ENCODE data around the gene GSTK1. TPM values are rescaled to one million over a fixed set of nuclear protein-coding genes. Genes with fewer than 3 reads are reported as not detected.
"Not testable (repeated sequence)": the region's sequence is repeated elsewhere in the genome, so short reads cannot be mapped to it uniquely, and the experiment has no call there.

The GSTK1 gene
- 100 to 1,000 TPM; 254 to 255 TPM for total RNA-seq

- peak within 1 kb of the TSS; percentile 97 for H3K4me3 Mint-ChIP-seq
- peaks cover 53% of the 10 kb centered on the region for H3K4me1 Mint-ChIP-seq (ENCODE audit: low read depth)
- CTCF ChIA-PET: interaction anchor here (0.8 to 16.4 kb wide), 13 partner anchors 8 to 111 kb away, joined by 3 to 224 read pairs (median 5); partner anchors contain the start of gene CASP2
- POLR2A ChIA-PET: interaction anchor here (0.5 to 3.0 kb wide), 22 partner anchors 9 to 879 kb away, joined by 3 to 34 read pairs (median 6); partner anchors contain the start of gene CASP2
- no peaks in the 10 kb centered on the region for H3K9me3 Mint-ChIP-seq (ENCODE audit: insufficient read depth)
- peak within 1 kb of the TSS; percentile 93 for H3K27ac Mint-ChIP-seq
- no peaks in the 10 kb centered on the region for H3K27me3 Mint-ChIP-seq (ENCODE audit: low read depth)
- H3K36me3 Mint-ChIP-seq (ENCODE audit: low read depth): peaks cover 47% of the 10 kb centered on the region
- ATAC-seq (peak; percentile 99), DNase-seq (peak; percentile 84)
Measured at GRCh38 chr7:143263266-143264195, at the start of gene GSTK1. Gene GSTK1 (plus strand): TSS chr7:143263441. CDS start chr7:143263514, 73 bp downstream.

- H3K36me3 Mint-ChIP-seq (ENCODE audit: low read depth); H3K4me3 Mint-ChIP-seq; DNase-seq; ATAC-seq; H3K27me3 Mint-ChIP-seq (ENCODE audit: low read depth); H3K9me3 Mint-ChIP-seq (ENCODE audit: insufficient read depth); H3K27ac Mint-ChIP-seq; POLR2A ChIA-PET; H3K4me1 Mint-ChIP-seq (ENCODE audit: low read depth): not testable (repeated sequence)
- CTCF ChIA-PET: interaction anchor here (1.3 to 11.1 kb wide), 5 partner anchors 23 to 403 kb away, joined by 4 to 333 read pairs (median 9); partner anchors contain the start of gene EPHB6
Measured at GRCh38 chr7:143213478-143213877, 49.8 kb upstream of the GSTK1 start.

GRCh38 chr7:143214789-143215679 lies 48.2 kb upstream of the GSTK1 start:
- ChIA-PET CTCF (interaction anchor here (0.6 to 11.1 kb wide), 81 partner anchors 9 to 999 kb away, joined by 3 to 333 read pairs (median 4); partner anchors contain the start of genes CASP2 and EPHB6), POLR2A (no interaction called here)
- Mint-ChIP-seq H3K36me3 (ENCODE audit: low read depth) (no peaks in the 10 kb centered on the region), H3K27me3 (ENCODE audit: low read depth) (peaks cover 6% of the 10 kb centered on the region), H3K4me3 (no peak overlapping the region), H3K9me3 (ENCODE audit: insufficient read depth) (no peaks in the 10 kb centered on the region), H3K4me1 (ENCODE audit: low read depth) (no peaks in the 10 kb centered on the region), H3K27ac (no peak overlapping the region)
- peak; percentile 79 for DNase-seq
- peak; percentile 85 for ATAC-seq

GRCh38 chr7:143216151-143216550 lies 47.1 kb upstream of the GSTK1 start:
- Mint-ChIP-seq H3K27ac (no peak overlapping the region), H3K36me3 (ENCODE audit: low read depth) (no peaks in the 10 kb centered on the region), H3K9me3 (ENCODE audit: insufficient read depth) (no peaks in the 10 kb centered on the region), H3K27me3 (ENCODE audit: low read depth) (peaks cover 6% of the 10 kb centered on the region), H3K4me3 (no peak overlapping the region), H3K4me1 (ENCODE audit: low read depth) (no peaks in the 10 kb centered on the region)
- ATAC-seq: no peak
- ChIA-PET POLR2A (no interaction called here), CTCF (interaction anchor here (0.8 to 11.1 kb wide), 17 partner anchors 8 to 406 kb away, joined by 3 to 333 read pairs (median 7); no protein-coding TSS in a partner anchor)
- no peak for DNase-seq

- CTCF ChIA-PET: interaction anchor here (0.8 to 11.1 kb wide), 6 partner anchors 23 to 343 kb away, joined by 3 to 333 read pairs (median 18); no protein-coding TSS in a partner anchor
- ATAC-seq: no peak
- POLR2A ChIA-PET: no interaction called here
Measured at GRCh38 chr7:143216686-143217085, 46.6 kb upstream of the GSTK1 start.

GRCh38 chr7:143217806-143218205 lies 45.4 kb upstream of the GSTK1 start:
- no peaks in the 10 kb centered on the region for H3K4me1 Mint-ChIP-seq (ENCODE audit: low read depth)
- POLR2A ChIA-PET: interaction anchor here (0.6 kb wide), 1 partner anchor 395 kb away, joined by 4 read pairs; no protein-coding TSS in a partner anchor

More at GRCh38 chr7:143216686-143217085, 46.6 kb upstream of the GSTK1 start:
- Mint-ChIP-seq H3K4me1 (ENCODE audit: low read depth) (no peaks in the 10 kb centered on the region), H3K9me3 (ENCODE audit: insufficient read depth) (no peaks in the 10 kb centered on the region), H3K4me3 (no peak overlapping the region), H3K27me3 (ENCODE audit: low read depth) (peaks cover 10% of the 10 kb centered on the region), H3K36me3 (ENCODE audit: low read depth) (no peaks in the 10 kb centered on the region), H3K27ac (no peak overlapping the region)
- DNase-seq: no peak

GRCh38 chr7:143221286-143221685 lies 42.0 kb upstream of the GSTK1 start:
- ATAC-seq: no peak
- POLR2A ChIA-PET: no interaction called here
- Mint-ChIP-seq H3K27ac (no peak overlapping the region), H3K9me3 (ENCODE audit: insufficient read depth) (no peaks in the 10 kb centered on the region), H3K36me3 (ENCODE audit: low read depth) (no peaks in the 10 kb centered on the region), H3K4me3 (no peak overlapping the region), H3K27me3 (ENCODE audit: low read depth) (peaks cover 31% of the 10 kb centered on the region), H3K4me1 (ENCODE audit: low read depth) (no peaks in the 10 kb centered on the region)
- no peak for DNase-seq
- CTCF ChIA-PET: interaction anchor here (0.8 to 11.1 kb wide), 4 partner anchors 15 to 216 kb away, joined by 4 to 333 read pairs (median 7); no protein-coding TSS in a partner anchor

More at GRCh38 chr7:143217806-143218205, 45.4 kb upstream of the GSTK1 start:
- Mint-ChIP-seq H3K36me3 (ENCODE audit: low read depth) (no peaks in the 10 kb centered on the region), H3K9me3 (ENCODE audit: insufficient read depth) (no peaks in the 10 kb centered on the region), H3K27ac (no peak overlapping the region), H3K27me3 (ENCODE audit: low read depth) (peaks cover 20% of the 10 kb centered on the region), H3K4me3 (no peak overlapping the region)
- ATAC-seq (no peak), DNase-seq (no peak)
- CTCF ChIA-PET: interaction anchor here (1.5 to 11.1 kb wide), 4 partner anchors 22 to 364 kb away, joined by 3 to 333 read pairs (median 10); no protein-coding TSS in a partner anchor

GRCh38 chr7:143221737-143222136 lies 41.5 kb upstream of the GSTK1 start, which contains the start of gene TAS2R40:
Gene TAS2R40 (plus strand): TSS chr7:143222037. CDS start chr7:143222079, 42 bp downstream.
- ChIA-PET CTCF (interaction anchor here (1.9 to 11.1 kb wide), 2 partner anchors 19 to 216 kb away, joined by 10 to 333 read pairs; no protein-coding TSS in a partner anchor), POLR2A (no interaction called here)
- no peak for DNase-seq
- Mint-ChIP-seq H3K36me3 (ENCODE audit: low read depth) (no peaks in the 10 kb centered on the region), H3K4me1 (ENCODE audit: low read depth) (no peaks in the 10 kb centered on the region), H3K27me3 (ENCODE audit: low read depth) (peaks cover 31% of the 10 kb centered on the region), H3K9me3 (ENCODE audit: insufficient read depth) (no peaks in the 10 kb centered on the region), H3K4me3 (no peak within 1 kb of the TSS), H3K27ac (no peak within 1 kb of the TSS)
- ATAC-seq: no peak

GRCh38 chr7:143222782-143223181 lies 40.5 kb upstream of the GSTK1 start:
- Mint-ChIP-seq H3K27ac (no peak overlapping the region), H3K36me3 (ENCODE audit: low read depth) (no peaks in the 10 kb centered on the region), H3K27me3 (ENCODE audit: low read depth) (peaks cover 29% of the 10 kb centered on the region), H3K4me1 (ENCODE audit: low read depth) (no peaks in the 10 kb centered on the region), H3K4me3 (no peak overlapping the region), H3K9me3 (ENCODE audit: insufficient read depth) (no peaks in the 10 kb centered on the region)
- CTCF ChIA-PET: interaction anchor here (1.2 to 11.1 kb wide), 2 partner anchors 18 to 217 kb away, joined by 4 to 333 read pairs; no protein-coding TSS in a partner anchor
- POLR2A ChIA-PET: no interaction called here
- ATAC-seq: no peak
- DNase-seq: no peak

GRCh38 chr7:143223784-143224183 lies 39.5 kb upstream of the GSTK1 start:
- Mint-ChIP-seq H3K27ac (no peak overlapping the region), H3K9me3 (ENCODE audit: insufficient read depth) (no peaks in the 10 kb centered on the region), H3K36me3 (ENCODE audit: low read depth) (no peaks in the 10 kb centered on the region), H3K4me3 (no peak overlapping the region), H3K27me3 (ENCODE audit: low read depth) (peaks cover 27% of the 10 kb centered on the region), H3K4me1 (ENCODE audit: low read depth) (no peaks in the 10 kb centered on the region)
- ChIA-PET POLR2A (no interaction called here), CTCF (interaction anchor here (0.7 to 11.1 kb wide), 4 partner anchors 9 to 218 kb away, joined by 3 to 333 read pairs (median 8); no protein-coding TSS in a partner anchor)
- ATAC-seq (no peak), DNase-seq (no peak)

- DNase-seq (no peak), ATAC-seq (no peak)
- no peak overlapping the region for H3K27ac Mint-ChIP-seq
- no peak overlapping the region for H3K4me3 Mint-ChIP-seq
- H3K27me3 Mint-ChIP-seq (ENCODE audit: low read depth): peaks cover 25% of the 10 kb centered on the region
- H3K9me3 Mint-ChIP-seq (ENCODE audit: insufficient read depth): no peaks in the 10 kb centered on the region
- H3K36me3 Mint-ChIP-seq (ENCODE audit: low read depth): no peaks in the 10 kb centered on the region
- CTCF ChIA-PET: interaction anchor here (0.9 kb wide), 1 partner anchor 118 kb away, joined by 3 read pairs; no protein-coding TSS in a partner anchor
- no peaks in the 10 kb centered on the region for H3K4me1 Mint-ChIP-seq (ENCODE audit: low read depth)
- POLR2A ChIA-PET: no interaction called here
Measured at GRCh38 chr7:143225047-143225446, 38.2 kb upstream of the GSTK1 start.

Measured in activated CD8-positive, alpha-beta T cell treated with anti-CD3 and anti-CD28 coated beads, Interleukin-2, amount 10 ng/mL, durations not matched to agents 7 days and 5 days (primary cell).